Fibroblast of mammary gland (primary cell): ENCODE measurements around the gene KRT23.

Source experiments
- DNase-seq: peaks from one replicate; pipeline ENCODE4 v3.0.0-alpha.2; 2010; ENCODE audit warnings: low read depth
- H3K4me3 ChIP-seq: 2 replicates; pipeline ENCODE4 v1.5.1; 2011; ENCODE audit warnings: low read depth, mild to moderate bottlenecking, low read length, moderate library complexity; ENCODE audit not compliant: control insufficient read depth
- CTCF ChIP-seq: conservative IDR thresholded peaks from 2 replicates; pipeline ENCODE4 v1.5.1; 2011; ENCODE audit warnings: low read depth, low read length, inconsistent platforms; ENCODE audit not compliant: control insufficient read depth, insufficient read depth

Gene KRT23

DNA sequence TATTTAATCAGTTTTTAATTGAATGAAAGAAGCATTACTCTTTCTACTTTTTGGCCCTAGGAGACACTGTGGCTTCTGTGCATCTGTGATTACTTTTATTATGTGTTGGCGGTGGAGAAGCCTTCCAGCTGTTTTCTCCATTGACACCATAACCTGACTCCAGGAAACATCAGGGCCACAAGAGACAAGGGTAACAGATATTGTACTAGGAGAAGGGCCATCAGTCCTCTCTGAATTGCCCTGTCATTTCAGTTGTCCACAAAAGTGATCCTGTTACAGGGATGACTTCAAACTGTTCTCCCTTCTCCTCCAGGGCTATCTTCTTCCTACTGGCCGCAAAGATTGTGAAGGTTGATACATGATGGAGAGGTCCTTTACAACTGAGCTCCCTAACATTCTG lies 14.7 kb upstream of the KRT23 start:
- no peak overlapping the region for H3K4me3 ChIP-seq
- DNase-seq, result no peak

DNA sequence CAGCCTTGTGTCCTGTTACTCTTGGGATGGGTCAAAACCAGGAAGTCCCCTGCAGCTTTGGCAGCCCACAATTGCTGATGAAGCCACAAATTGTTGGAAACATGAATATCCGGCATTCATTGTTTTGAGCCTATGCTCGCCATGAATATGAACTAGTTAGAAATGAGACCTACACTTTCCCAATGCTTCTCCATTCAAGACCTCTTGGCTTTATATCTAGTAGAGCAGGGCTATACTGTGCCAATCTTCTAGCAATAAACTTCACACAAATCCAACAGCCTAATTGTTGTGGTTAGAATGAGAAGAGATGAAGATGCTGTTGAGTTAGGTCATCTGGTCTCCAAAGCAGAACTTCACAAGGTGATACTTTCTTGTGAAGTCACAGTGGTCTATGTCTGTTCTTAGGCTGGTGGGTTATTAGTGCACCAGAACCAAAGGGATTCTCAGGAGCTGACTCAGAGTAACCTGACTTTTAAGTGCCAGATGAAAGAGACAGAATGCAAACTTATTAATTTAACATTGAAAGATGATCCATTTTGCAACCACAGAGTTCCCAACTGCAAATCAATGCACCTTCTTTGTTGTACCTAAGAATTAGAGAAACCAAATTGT lies 13.7 kb upstream of the KRT23 start:
- H3K4me3 ChIP-seq, result no peak overlapping the region
- no peak for TF ChIP-seq CTCF
- no peak for DNase-seq

More for the DNA sequence above, 14.7 kb upstream of the KRT23 start:
- TF ChIP-seq CTCF, result no peak

GRCh38 chr17:40950176-40950575 lies 12.7 kb upstream of the KRT23 start:
- no peak for TF ChIP-seq CTCF
- no peak overlapping the region for H3K4me3 ChIP-seq
- no peak for DNase-seq

DNA sequence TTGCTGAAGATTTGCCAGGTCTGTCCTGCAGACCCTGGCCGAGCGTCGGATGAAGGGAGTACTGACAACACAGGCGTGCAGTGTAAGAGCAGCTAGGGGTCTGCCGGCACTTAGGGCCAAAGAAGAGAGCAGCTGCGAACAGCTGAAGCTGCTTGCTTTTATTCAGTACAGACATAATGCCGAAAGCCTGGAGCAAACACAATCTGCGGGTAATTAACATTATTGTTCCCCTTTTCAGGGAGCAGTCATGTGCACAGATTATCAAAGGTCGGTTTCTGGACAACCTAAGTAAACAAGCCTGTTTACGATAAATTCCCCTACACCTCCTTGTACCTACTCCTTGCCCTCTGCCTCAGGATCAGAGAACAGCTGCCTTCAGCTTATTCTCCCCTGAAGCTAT lies 12.0 kb upstream of the KRT23 start:
- no peak overlapping the region for H3K4me3 ChIP-seq
- no peak for TF ChIP-seq CTCF
- no peak for DNase-seq

DNA sequence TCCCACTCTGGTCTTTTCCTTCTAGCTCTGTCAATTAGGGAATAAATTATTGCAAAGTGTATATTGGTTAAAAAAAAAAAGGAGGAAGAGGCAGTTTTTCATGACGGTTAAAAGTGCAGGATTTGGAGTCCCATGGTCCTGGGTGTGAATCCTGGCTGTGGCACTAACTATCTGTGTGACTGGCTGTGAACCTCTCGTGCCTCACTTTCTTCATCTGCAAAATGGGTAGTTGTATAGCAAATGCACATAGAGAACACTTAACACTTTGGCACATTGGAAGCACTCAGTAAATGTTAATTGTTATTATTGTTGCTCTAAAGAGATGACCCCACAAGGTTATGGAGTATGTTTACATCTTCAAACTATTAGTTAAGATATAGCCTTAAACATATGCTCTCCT lies 10.5 kb upstream of the KRT23 start:
- no peak overlapping the region for H3K4me3 ChIP-seq
- no peak for DNase-seq
- no peak for TF ChIP-seq CTCF

DNA sequence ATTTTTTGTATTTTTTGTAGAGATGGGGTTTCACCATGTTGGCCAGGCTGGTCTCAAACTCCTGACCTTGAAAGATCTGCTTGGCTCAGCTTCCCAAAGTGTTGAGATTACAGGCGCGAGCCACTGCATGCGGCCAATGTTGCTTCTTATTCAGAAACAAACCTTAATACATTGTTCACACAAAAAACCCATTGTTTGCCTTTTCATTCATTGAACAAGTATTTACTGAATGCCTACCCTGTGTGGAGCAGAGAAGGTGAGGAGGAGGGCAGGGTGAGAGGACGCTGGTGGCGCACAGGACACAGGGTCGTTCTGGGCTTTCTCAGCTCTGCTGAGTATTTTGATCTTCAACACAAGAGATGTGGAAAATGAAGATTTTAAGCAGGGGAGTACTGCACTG lies 8.0 kb upstream of the KRT23 start:
- DNase-seq, result no peak
- H3K4me3 ChIP-seq, result no peak overlapping the region
- TF ChIP-seq CTCF, result no peak

- TF ChIP-seq CTCF, result no peak
- DNase-seq, result no peak
- no peak overlapping the region for H3K4me3 ChIP-seq
Observed at GRCh38 chr17:40944531-40944930, 7.1 kb upstream of the KRT23 start.
